Astrocyte of the cerebellum (primary cell): Measurements from ENCODE around the gene HADHB.

Experiments
- DNase-seq: peaks from one replicate; pipeline ENCODE4 v3.0.0-alpha.2; 2011; ENCODE audit warnings: low read depth
- H3K4me3 ChIP-seq: 2 replicates; pipeline ENCODE4 v1.5.1; 2011; ENCODE audit warnings: mild to moderate bottlenecking, low read depth, low read length, moderate library complexity
- CTCF ChIP-seq: IDR thresholded peaks from 2 replicates; pipeline ENCODE4 v1.5.1; 2012; ENCODE audit warnings: low read length, low read depth, moderate library complexity, mild to moderate bottlenecking; ENCODE audit errors: missing control alignments
- in situ Hi-C: cut with HindIII; loops from 2 replicates; pipeline ENCODE4 v1.10.0; 2017; ENCODE audit warnings: low sequenced_read_pairs

Gene HADHB

GRCh38 chr2:26285931-26286330, 41.2 kb downstream of the HADHB start:
- H3K4me3 ChIP-seq: no peak overlapping the region
- in situ Hi-C loops: no loop called here
- DNase-seq: no peak
- TF ChIP-seq CTCF: no peak

GRCh38 chr2:26290001-26290400, 45.3 kb downstream of the HADHB start:
- H3K4me3 ChIP-seq: no peak overlapping the region
- in situ Hi-C loops: no loop called here
- TF ChIP-seq CTCF: no peak
- DNase-seq: no peak

- in situ Hi-C loops: no loop called here
- no peak overlapping the region for H3K4me3 ChIP-seq
- no peak for TF ChIP-seq CTCF
- DNase-seq: no peak
Measured at GRCh38 chr2:26292646-26293045, 47.9 kb downstream of the HADHB start.

GRCh38 chr2:26295511-26295910, 50.8 kb downstream of the HADHB start:
- in situ Hi-C loops: no loop called here
- TF ChIP-seq CTCF: no peak

GRCh38 chr2:26297061-26297460, 52.3 kb downstream of the HADHB start:
- in situ Hi-C loops: no loop called here
- DNase-seq: no peak
- H3K4me3 ChIP-seq: no peak overlapping the region
- no peak for TF ChIP-seq CTCF

More at GRCh38 chr2:26295511-26295910, 50.8 kb downstream of the HADHB start:
- no peak overlapping the region for H3K4me3 ChIP-seq
- no peak for DNase-seq

- in situ Hi-C loops: no loop called here
- no peak for TF ChIP-seq CTCF
- DNase-seq: no peak
- H3K4me3 ChIP-seq: no peak overlapping the region
Measured at GRCh38 chr2:26298286-26298637, 53.5 kb downstream of the HADHB start.
